Body of pancreas (tissue), 4 donors: Measurements from ENCODE around the gene MAST4. TPM values are rescaled to one million over a fixed set of nuclear protein-coding genes. Genes with fewer than 3 reads are reported as not detected.

Source experiments
- ATAC-seq: fragments of 150-250 bp; one replicate; pipeline ENCODE4 v1.9.1; 2016
- DNase-seq, 4 donors: peaks; one replicate each; pipeline ENCODE4 v3.0.0-alpha.2; 2019
- H3K27ac ChIP-seq, 4 donors: fragments of 200-600 bp; sonication (generic); 1 replicate in 3 of 4; 2 replicates in 1 of 4; pipeline versions ENCODE4 v1.5.1 to v1.6.1; 2016 to 2019; ENCODE audit warnings: mild to moderate bottlenecking in 1 of 4, mixed read lengths in 1 of 4, moderate library complexity in 1 of 4
- H3K27me3 ChIP-seq, 2 donors: fragments of 200-600 bp; sonication (generic); one replicate each; pipeline ENCODE4 v1.6.0; 2016; ENCODE audit warnings: mild to moderate bottlenecking in 1 of 2
- H3K36me3 ChIP-seq, 2 donors: fragments of 200-600 bp; sonication (generic); replicated peaks in 1 of 2; 2 replicates each; pipeline ENCODE4 v1.5.1; 2016; ENCODE audit warnings: low read depth in 2 of 2; ENCODE audit not compliant: insufficient read depth in 1 of 2
- H3K4me1 ChIP-seq: fragments of 200-600 bp; sonication (generic); one replicate; pipeline ENCODE4 v1.6.0; 2016
- H3K4me3 ChIP-seq, 2 donors: fragments of 200-600 bp; sonication (generic); 1 replicate in 1 of 2; 2 replicates in 1 of 2; pipeline ENCODE4 v1.5.1; 2016 to 2019
- H3K9me3 ChIP-seq, 3 donors: fragments of 200-600 bp; sonication (generic); 1 replicate in 2 of 3; 2 replicates in 1 of 3; pipeline ENCODE4 v1.5.1; 2016
- POLR2A ChIP-seq, 3 donors: fragments of 450-650 bp; IDR thresholded peaks; one replicate each; pipeline ENCODE4 v1.6.1; 2016; ENCODE audit warnings: antibody characterized with exemption in 3 of 3, mild to moderate bottlenecking in 2 of 3
- WGBS, 2 donors: methylation state at CpG; one replicate each; pipeline ENCODE4 v1.1.5; 2017; 5-methylcytosine and 5-hydroxymethylcytosine counted together
- intact Hi-C: fragments of 100-400 bp; cut with DNase I; formaldehyde crosslinking; loops from one replicate; pipeline ENCODE4 v1.15.1; 2023
- total RNA-seq, 2 donors: library from RNA; depleted of rRNA; stranded (reverse); fragments of >200 nt; gene quantifications; one replicate each; pipeline ENCODE4 v1.1.0, GENCODE V29; 2016
- TF ChIP-seq, protein P1 (sequence below), 7 experiments: fragments of 450-650 bp in 4 of 7; fragments of 200-600 bp in 3 of 7; sonication (generic) in 3 of 7; IDR thresholded peaks; one replicate each; pipeline ENCODE4 v1.5.1; 2016 to 2019; ENCODE audit warnings: antibody characterized with exemption in 7 of 7

The MAST4 gene
- total RNA-seq, 2 donors from 2014 or later, result 17.9 to 29.7 TPM

DNA sequence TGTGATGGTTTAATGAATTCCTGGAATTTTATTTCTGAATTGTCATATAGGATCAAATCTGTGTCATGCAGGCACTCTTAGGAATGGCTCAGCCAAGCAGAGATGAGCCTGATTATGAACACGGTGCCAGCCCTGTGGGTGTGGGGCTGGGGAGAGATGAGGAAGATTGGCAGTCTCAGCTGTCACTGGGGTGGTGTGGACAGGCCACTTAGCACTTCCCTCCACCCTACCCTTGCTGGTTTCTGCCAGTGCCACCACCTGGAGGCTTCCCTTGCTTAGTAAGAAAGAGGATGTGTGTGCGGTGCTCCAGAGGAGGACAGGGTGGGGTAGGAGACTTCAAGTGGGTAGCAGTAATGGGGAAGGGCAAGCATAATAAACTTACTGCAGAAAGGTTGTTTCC is 373.8 kb downstream of the MAST4 start:
- DNase-seq (no peak), ATAC-seq (no peak)
- intact Hi-C loops, result no loop called here
- Histone ChIP-seq H3K36me3 (no peaks in the 10 kb centered on the region), H3K9me3 (no peaks in the 10 kb centered on the region), H3K4me3 (no peak overlapping the region), H3K27me3 (no peaks in the 10 kb centered on the region), H3K4me1 (no peaks in the 10 kb centered on the region), H3K27ac (no peak overlapping the region)
- TF ChIP-seq, protein P1, sequence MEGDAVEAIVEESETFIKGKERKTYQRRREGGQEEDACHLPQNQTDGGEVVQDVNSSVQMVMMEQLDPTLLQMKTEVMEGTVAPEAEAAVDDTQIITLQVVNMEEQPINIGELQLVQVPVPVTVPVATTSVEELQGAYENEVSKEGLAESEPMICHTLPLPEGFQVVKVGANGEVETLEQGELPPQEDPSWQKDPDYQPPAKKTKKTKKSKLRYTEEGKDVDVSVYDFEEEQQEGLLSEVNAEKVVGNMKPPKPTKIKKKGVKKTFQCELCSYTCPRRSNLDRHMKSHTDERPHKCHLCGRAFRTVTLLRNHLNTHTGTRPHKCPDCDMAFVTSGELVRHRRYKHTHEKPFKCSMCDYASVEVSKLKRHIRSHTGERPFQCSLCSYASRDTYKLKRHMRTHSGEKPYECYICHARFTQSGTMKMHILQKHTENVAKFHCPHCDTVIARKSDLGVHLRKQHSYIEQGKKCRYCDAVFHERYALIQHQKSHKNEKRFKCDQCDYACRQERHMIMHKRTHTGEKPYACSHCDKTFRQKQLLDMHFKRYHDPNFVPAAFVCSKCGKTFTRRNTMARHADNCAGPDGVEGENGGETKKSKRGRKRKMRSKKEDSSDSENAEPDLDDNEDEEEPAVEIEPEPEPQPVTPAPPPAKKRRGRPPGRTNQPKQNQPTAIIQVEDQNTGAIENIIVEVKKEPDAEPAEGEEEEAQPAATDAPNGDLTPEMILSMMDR (IDR thresholded peaks at IDR 0.05), result no peak
- TF ChIP-seq POLR2A (IDR thresholded peaks at IDR 0.05), result no peak
- whole genome bisulfite sequencing, 2 donors, result 69 to 93% methylated on average over 2 of the region's 2 CpGs

DNA sequence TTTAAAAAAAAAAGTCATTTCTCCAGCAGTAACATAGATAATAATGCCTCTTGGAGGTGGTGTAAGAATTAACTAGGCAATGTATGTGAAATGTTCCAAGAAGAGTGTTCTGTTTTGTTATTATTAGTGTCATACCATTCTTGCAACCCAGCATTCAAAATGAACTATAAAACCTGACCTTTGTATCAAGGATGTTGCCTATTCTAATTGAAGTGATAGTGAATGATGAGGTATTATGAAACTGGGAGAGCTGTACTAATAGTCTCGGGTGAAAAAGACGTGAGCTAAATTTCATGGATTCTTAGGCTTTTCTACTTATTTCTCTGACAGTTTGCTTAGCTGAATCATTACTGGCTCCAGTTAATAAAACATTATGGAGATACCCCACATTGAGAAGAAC is 375.8 kb downstream of the MAST4 start:
- intact Hi-C loops, result no loop called here
- Histone ChIP-seq H3K4me1 (no peaks in the 10 kb centered on the region), H3K36me3 (no peaks in the 10 kb centered on the region), H3K27ac (no peak overlapping the region), H3K27me3 (no peaks in the 10 kb centered on the region), H3K9me3 (no peaks in the 10 kb centered on the region), H3K4me3 (no peak overlapping the region)
- no peak for DNase-seq
- ATAC-seq, result no peak
- 94 to 96% methylated on average over 2 of the region's 2 CpGs for WGBS, 2 donors
- no peak for TF ChIP-seq POLR2A (IDR thresholded peaks at IDR 0.05)
- TF ChIP-seq, protein P1 (IDR thresholded peaks at IDR 0.05), result no peak

DNA sequence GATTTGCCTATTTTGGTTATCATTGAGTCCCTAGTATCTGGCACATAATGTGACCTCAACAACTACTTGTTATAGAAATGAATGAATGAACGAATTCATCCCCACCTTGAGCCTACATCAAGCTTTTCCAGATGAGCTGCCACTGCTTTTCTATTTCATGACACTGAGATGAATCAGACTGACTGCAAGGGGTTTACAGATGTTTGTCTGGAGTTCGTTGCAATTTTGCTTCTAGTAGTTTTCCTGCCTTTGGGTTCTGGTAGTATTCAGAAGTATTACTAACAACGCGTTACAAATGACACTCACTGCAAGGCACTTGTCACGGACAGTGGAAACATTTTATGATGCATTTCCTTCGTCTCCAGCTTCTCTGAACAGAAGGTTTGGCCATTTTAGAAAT is 378.1 kb downstream of the MAST4 start:
- DNase-seq (no peak), ATAC-seq (no peak)
- H3K4me1 ChIP-seq, result no peaks in the 10 kb centered on the region
- no peak overlapping the region for H3K27ac ChIP-seq
- no peaks in the 10 kb centered on the region for H3K36me3 ChIP-seq
- no peaks in the 10 kb centered on the region for H3K9me3 ChIP-seq
- H3K27me3 ChIP-seq, result no peaks in the 10 kb centered on the region
- intact Hi-C loops, result no loop called here
- 81 to 84% methylated on average over 6 of the region's 6 CpGs for WGBS, 2 donors
- H3K4me3 ChIP-seq, result no peak overlapping the region
- no peak for TF ChIP-seq POLR2A (IDR thresholded peaks at IDR 0.05)
- TF ChIP-seq, protein P1 (IDR thresholded peaks at IDR 0.05), result no peak

DNA sequence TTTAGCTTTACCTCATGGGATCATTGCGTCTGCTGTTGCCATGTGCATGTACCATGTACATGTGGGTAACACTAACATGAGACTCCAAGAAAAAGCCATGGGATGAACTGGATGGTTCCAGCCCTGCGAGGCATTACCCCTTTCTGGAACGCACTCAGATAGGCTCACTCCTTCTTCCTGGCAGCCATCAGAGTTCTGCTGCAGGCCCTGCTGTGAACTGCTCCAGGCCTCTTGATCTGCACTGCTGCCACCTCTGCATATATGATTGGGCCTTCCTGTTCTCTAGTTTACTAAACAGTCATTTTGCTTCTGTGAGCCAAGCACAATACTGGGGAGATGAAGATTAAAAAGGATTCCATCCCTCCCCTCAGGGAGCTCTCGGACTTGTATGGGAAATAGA is 379.9 kb downstream of the MAST4 start:
- ATAC-seq, result no peak

DNA sequence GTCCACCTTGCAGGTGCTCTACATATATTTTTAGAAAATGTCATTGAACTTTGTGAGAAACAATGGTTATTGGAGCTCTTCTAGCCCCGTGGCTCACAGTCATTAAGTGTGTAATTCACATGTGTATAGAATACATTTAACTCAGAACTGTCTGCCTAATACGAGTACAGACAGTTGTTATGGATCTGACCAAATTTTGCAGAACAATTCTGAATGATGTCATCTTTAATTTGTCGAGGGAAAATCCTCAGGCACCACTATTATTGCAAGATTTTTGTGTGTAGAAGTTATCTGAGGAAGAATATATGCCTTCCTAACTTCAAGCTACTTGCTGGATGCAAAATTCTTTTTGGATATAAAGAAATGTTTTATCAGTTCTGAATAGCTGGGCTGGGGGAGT is 383.5 kb downstream of the MAST4 start:
- WGBS, 2 donors, result 78 to 85% methylated on average over 3 of the region's 3 CpGs
- intact Hi-C loops, result no loop called here
- no peak overlapping the region for H3K27ac ChIP-seq

More for the DNA sequence above, 379.9 kb downstream of the MAST4 start:
- Histone ChIP-seq H3K27me3 (no peaks in the 10 kb centered on the region), H3K27ac (no peak overlapping the region), H3K9me3 (no peaks in the 10 kb centered on the region), H3K4me3 (no peak overlapping the region), H3K36me3 (no peaks in the 10 kb centered on the region), H3K4me1 (no peaks in the 10 kb centered on the region)
- intact Hi-C loops, result no loop called here
- no peak for TF ChIP-seq POLR2A (IDR thresholded peaks at IDR 0.05)
- TF ChIP-seq, protein P1 (IDR thresholded peaks at IDR 0.05), result no peak
- 95 to 96% methylated on average over 4 of the region's 4 CpGs for WGBS, 2 donors
- no peak for DNase-seq

More for the DNA sequence above, 383.5 kb downstream of the MAST4 start:
- Histone ChIP-seq H3K27me3 (no peaks in the 10 kb centered on the region), H3K9me3 (no peaks in the 10 kb centered on the region), H3K4me3 (no peak overlapping the region), H3K36me3 (no peaks in the 10 kb centered on the region), H3K4me1 (no peaks in the 10 kb centered on the region)
- DNase-seq, result no peak
- no peak for ATAC-seq
- TF ChIP-seq POLR2A (IDR thresholded peaks at IDR 0.05), result no peak
- TF ChIP-seq, protein P1 (IDR thresholded peaks at IDR 0.05), result no peak
